ENCODE results near the gene FRY. TPM values are rescaled to one million over a fixed set of nuclear protein-coding genes. Genes with fewer than 3 reads are reported as not detected.

The FRY gene
- total RNA-seq, 2 donors from 2014 or later = 32.0 to 45.4 TPM

- H3K27me3 ChIP-seq = no peaks in the 10 kb centered on the region
- H3K36me3 ChIP-seq (replicated peaks in 1 of 2; ENCODE audit: insufficient read depth in 1 of 2, low read depth in 2 of 2) = peaks cover 0 to 3% of the 10 kb centered on the region in 2 donors
- WGBS, 2 donors = 89 to 94% methylated on average over 5 of the region's 5 CpGs
- intact Hi-C loops (cut with DNase I) = no loop called here
- no peak for ATAC-seq
- H3K4me3 ChIP-seq = no peak overlapping the region
- no peak for DNase-seq
- H3K9me3 ChIP-seq = no peaks in the 10 kb centered on the region
- TF ChIP-seq POLR2A (IDR thresholded peaks at IDR 0.05) = no peak
- TF ChIP-seq, protein P1, sequence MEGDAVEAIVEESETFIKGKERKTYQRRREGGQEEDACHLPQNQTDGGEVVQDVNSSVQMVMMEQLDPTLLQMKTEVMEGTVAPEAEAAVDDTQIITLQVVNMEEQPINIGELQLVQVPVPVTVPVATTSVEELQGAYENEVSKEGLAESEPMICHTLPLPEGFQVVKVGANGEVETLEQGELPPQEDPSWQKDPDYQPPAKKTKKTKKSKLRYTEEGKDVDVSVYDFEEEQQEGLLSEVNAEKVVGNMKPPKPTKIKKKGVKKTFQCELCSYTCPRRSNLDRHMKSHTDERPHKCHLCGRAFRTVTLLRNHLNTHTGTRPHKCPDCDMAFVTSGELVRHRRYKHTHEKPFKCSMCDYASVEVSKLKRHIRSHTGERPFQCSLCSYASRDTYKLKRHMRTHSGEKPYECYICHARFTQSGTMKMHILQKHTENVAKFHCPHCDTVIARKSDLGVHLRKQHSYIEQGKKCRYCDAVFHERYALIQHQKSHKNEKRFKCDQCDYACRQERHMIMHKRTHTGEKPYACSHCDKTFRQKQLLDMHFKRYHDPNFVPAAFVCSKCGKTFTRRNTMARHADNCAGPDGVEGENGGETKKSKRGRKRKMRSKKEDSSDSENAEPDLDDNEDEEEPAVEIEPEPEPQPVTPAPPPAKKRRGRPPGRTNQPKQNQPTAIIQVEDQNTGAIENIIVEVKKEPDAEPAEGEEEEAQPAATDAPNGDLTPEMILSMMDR (IDR thresholded peaks at IDR 0.05) = no peak
- H3K4me1 ChIP-seq = no peaks in the 10 kb centered on the region
- H3K27ac ChIP-seq = no peak overlapping the region
These were observed 119.7 kb downstream of the FRY start for GRCh38 chr13:32151240-32151639.

DNA sequence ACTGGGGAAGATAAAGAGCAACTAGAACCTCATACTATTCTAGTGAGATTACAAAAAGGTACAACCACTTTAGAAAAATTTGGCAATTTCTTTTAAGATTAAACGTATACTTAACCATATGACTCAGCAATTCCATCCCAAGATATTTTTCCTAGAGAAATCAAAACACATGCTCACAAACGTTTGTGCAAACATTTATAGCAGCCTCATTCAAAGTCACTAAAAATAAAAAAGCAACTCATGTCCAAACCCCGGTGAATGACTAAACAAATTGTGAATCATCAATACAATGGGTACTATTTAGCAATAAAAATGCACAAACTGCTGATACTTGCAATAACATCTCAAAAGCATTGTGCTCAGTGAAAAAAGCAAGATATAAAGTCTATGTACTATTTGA lies 121.5 kb downstream of the FRY start:
- Histone ChIP-seq H3K27me3 (no peaks in the 10 kb centered on the region), H3K27ac (no peak overlapping the region), H3K9me3 (no peaks in the 10 kb centered on the region), H3K4me1 (no peaks in the 10 kb centered on the region), H3K4me3 (no peak overlapping the region), H3K36me3 (replicated peaks in 1 of 2; ENCODE audit: insufficient read depth in 1 of 2, low read depth in 2 of 2) (peaks cover 0 to 3% of the 10 kb centered on the region in 2 donors)
- WGBS, 2 donors = 57 to 70% methylated on average over 3 of the region's 3 CpGs
- DNase-seq (no peak), ATAC-seq (no peak)
- TF ChIP-seq POLR2A (IDR thresholded peaks at IDR 0.05) = no peak
- TF ChIP-seq, protein P1 (IDR thresholded peaks at IDR 0.05) = no peak
- intact Hi-C loops (cut with DNase I) = no loop called here

DNA sequence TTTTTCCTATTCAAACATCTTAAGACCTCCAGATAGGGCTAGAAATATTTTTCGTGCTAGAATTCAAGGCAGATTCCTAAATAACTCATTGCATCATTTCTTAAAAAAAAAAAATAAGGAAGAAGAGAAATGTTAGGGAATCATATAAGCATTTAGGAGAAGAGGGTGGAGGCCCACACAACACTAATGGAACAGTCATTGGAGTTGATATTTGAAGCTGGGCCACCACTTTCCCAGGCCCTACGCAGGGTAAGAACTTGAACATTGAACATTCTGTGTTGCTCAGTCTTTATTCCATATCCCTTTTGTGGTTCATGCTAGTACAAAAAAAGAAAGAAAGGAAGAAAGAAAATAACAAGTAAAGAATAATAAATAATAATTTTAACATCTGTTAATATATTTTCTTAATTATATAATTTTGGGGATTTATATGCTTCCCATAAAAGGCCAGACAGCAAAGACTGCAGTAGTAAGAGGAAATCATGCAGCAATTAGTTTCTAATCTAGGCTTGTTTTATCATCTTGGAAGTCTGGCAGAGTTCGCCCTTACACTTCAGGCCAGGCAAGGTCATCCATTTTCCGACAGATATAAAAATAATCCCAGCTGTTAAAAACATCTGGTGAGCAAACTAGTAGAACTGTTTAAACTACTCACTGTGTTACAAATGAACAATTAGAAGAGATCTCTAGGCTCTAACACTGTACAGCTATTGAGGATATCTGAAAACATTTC lies 127.7 kb downstream of the FRY start:
- Histone ChIP-seq H3K4me3 (no peak overlapping the region), H3K27me3 (no peaks in the 10 kb centered on the region), H3K9me3 (no peaks in the 10 kb centered on the region), H3K4me1 (no peaks in the 10 kb centered on the region), H3K36me3 (replicated peaks in 1 of 2; ENCODE audit: insufficient read depth in 1 of 2, low read depth in 2 of 2) (peaks cover 0 to 8% of the 10 kb centered on the region in 2 donors), H3K27ac (peak overlapping the region in 1 of 4 donors; percentile 28)
- 39 to 45% methylated on average over 4 of the region's 4 CpGs for WGBS, 2 donors
- DNase-seq (peak in 1 of 4 donors; percentile 23), ATAC-seq (peak; percentile 18)
- intact Hi-C loops (cut with DNase I) = no loop called here
- no peak for TF ChIP-seq POLR2A (IDR thresholded peaks at IDR 0.05)
- TF ChIP-seq, protein P1 (IDR thresholded peaks at IDR 0.05) = no peak

- WGBS, 2 donors = 79 to 91% methylated on average over 5 of the region's 5 CpGs
- Histone ChIP-seq H3K4me1 (no peaks in the 10 kb centered on the region), H3K27ac (no peak overlapping the region), H3K9me3 (no peaks in the 10 kb centered on the region), H3K36me3 (replicated peaks in 1 of 2; ENCODE audit: insufficient read depth in 1 of 2, low read depth in 2 of 2) (peaks cover 0 to 8% of the 10 kb centered on the region in 2 donors), H3K4me3 (no peak overlapping the region), H3K27me3 (no peaks in the 10 kb centered on the region)
- intact Hi-C loops (cut with DNase I) = no loop called here
- TF ChIP-seq POLR2A (IDR thresholded peaks at IDR 0.05) = no peak
- TF ChIP-seq, protein P1 (IDR thresholded peaks at IDR 0.05) = no peak
- DNase-seq (no peak), ATAC-seq (no peak)
These were observed 130.9 kb downstream of the FRY start for GRCh38 chr13:32162395-32163005.
